Keratinocyte (primary cell): ENCODE data around the gene SH2D1B.
A peak's percentile ranks its signal among the peaks of the same experiment; 100 is the strongest.

Source experiments
- EZH2 ChIP-seq: IDR thresholded peaks from one replicate; pipeline ENCODE4 v1.6.1; 2012; ENCODE audit warnings: inconsistent platforms, mild to moderate bottlenecking, low read length, moderate library complexity
- TF ChIP-seq, protein P1 (sequence below), 3 experiments: IDR thresholded peaks in 1 of 3; conservative IDR thresholded peaks in 1 of 3; optimal IDR thresholded peaks in 1 of 3; 2 replicates in 2 of 3; 3 replicates in 1 of 3; pipeline versions ENCODE3 to v1.5.1; 2011; ENCODE audit warnings: low read length in 3 of 3, mild to moderate bottlenecking in 3 of 3, moderate library complexity in 2 of 3, control low read depth in 1 of 3, inconsistent platforms in 1 of 3; ENCODE audit not compliant: insufficient read depth in 2 of 3; ENCODE audit errors: extremely low read depth in 1 of 3

DNA sequence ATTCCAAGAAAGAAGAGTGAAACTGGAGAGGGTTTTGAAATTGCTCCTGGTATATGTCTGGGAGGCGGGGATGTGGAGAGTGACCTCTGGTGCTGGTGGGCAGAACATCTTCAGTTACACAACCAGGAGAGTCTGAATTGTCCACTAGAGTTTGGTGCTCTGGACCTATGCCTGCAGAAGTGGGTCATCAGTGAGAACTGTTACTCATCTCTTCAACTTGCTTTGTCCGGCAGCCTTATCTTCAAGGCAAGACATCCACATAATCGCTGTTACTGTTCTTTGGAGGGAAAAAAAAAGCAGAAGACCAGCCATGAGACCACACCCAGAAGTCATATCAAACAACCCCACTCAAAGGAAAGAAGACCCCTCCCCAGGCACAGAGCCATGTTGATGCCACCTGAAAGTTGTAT, 14.9 kb downstream of the SH2D1B start:
- no peak for TF ChIP-seq EZH2
- TF ChIP-seq, protein P1, sequence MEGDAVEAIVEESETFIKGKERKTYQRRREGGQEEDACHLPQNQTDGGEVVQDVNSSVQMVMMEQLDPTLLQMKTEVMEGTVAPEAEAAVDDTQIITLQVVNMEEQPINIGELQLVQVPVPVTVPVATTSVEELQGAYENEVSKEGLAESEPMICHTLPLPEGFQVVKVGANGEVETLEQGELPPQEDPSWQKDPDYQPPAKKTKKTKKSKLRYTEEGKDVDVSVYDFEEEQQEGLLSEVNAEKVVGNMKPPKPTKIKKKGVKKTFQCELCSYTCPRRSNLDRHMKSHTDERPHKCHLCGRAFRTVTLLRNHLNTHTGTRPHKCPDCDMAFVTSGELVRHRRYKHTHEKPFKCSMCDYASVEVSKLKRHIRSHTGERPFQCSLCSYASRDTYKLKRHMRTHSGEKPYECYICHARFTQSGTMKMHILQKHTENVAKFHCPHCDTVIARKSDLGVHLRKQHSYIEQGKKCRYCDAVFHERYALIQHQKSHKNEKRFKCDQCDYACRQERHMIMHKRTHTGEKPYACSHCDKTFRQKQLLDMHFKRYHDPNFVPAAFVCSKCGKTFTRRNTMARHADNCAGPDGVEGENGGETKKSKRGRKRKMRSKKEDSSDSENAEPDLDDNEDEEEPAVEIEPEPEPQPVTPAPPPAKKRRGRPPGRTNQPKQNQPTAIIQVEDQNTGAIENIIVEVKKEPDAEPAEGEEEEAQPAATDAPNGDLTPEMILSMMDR (optimal IDR thresholded peaks at IDR 0.05 in 1 of 3, IDR thresholded peaks at IDR 0.05 in 1 of 3, conservative IDR thresholded peaks at IDR 0.05 in 1 of 3; ENCODE audit: extremely low read depth in 1 of 3, insufficient read depth in 2 of 3, low read length in 3 of 3) = peak in 1 of 3 experiments; percentile 3
